Ascending aorta (tissue), 2 donors: Measurements from ENCODE around the gene MRPL58. TPM values are rescaled to one million over a fixed set of nuclear protein-coding genes. Genes with fewer than 3 reads are reported as not detected.
A peak's percentile ranks its signal among the peaks of the same experiment; 100 is the strongest.
"Not testable (repeated sequence)": the region's sequence is repeated elsewhere in the genome, so short reads cannot be mapped to it uniquely, and the experiment has no call there.

Experiments used
- DNase-seq, 2 donors: peaks; one replicate each; pipeline ENCODE4 v3.0.0-alpha.2; 2019; ENCODE audit warnings: low spot score in 2 of 2
- H3K27ac ChIP-seq, 2 donors: fragments of 200-600 bp; sonication (generic); one replicate each; pipeline ENCODE4 v1.5.1; 2016 to 2017; ENCODE audit warnings: mild to moderate bottlenecking in 1 of 2
- H3K27me3 ChIP-seq: fragments of 200-600 bp; sonication (generic); one replicate; pipeline ENCODE4 v1.5.1; 2017
- H3K36me3 ChIP-seq, 2 donors: fragments of 200-600 bp; sonication (generic); one replicate each; pipeline ENCODE4 v1.5.1; 2016
- H3K4me1 ChIP-seq, 2 donors: fragments of 200-600 bp; sonication (generic); one replicate each; pipeline ENCODE4 v1.5.1; 2016 to 2017; ENCODE audit warnings: mild to moderate bottlenecking in 1 of 2
- H3K4me3 ChIP-seq, 2 donors: fragments of 200-600 bp; sonication (generic); one replicate each; pipeline ENCODE4 v1.5.1; 2016 to 2017; ENCODE audit warnings: mild to moderate bottlenecking in 1 of 2
- H3K9me3 ChIP-seq, 2 donors: fragments of 200-600 bp; sonication (generic); one replicate each; pipeline ENCODE4 v1.5.1; 2016
- CTCF ChIP-seq, 3 experiments: fragments of 200-600 bp in 2 of 3; fragments of 450-650 bp in 1 of 3; sonication (generic) in 2 of 3; IDR thresholded peaks; one replicate each; pipeline ENCODE4 v1.5.1; 2016 to 2019; ENCODE audit warnings: antibody characterized with exemption in 3 of 3, mild to moderate bottlenecking in 1 of 3, moderate library complexity in 1 of 3
- intact Hi-C: fragments of 100-400 bp; cut with DNase I; formaldehyde crosslinking; loops from one replicate; pipeline ENCODE4 v1.15.1; 2023
- total RNA-seq: library from RNA; depleted of rRNA; stranded (reverse); fragments of >200 nt; gene quantifications from one replicate; pipeline ENCODE4 v1.1.0, GENCODE V29; 2016

The MRPL58 gene
- total RNA-seq, 1 donor from 2014 or later = 14.5 TPM

GRCh38 chr17:75024686-75025397 is 12.4 kb downstream of the MRPL58 start:
- Histone ChIP-seq H3K27ac (no peak overlapping the region), H3K9me3 (no peaks in the 10 kb centered on the region), H3K36me3 (peaks cover 23 to 30% of the 10 kb centered on the region in 2 donors), H3K27me3 (no peaks in the 10 kb centered on the region), H3K4me3 (no peak overlapping the region), H3K4me1 (no peaks in the 10 kb centered on the region)
- intact Hi-C loops = no loop called here
- TF ChIP-seq CTCF (IDR thresholded peaks at IDR 0.05) = no peak
- DNase-seq = no peak

- H3K36me3 ChIP-seq = peaks cover 22 to 25% of the 10 kb centered on the region in 2 donors
- H3K4me1 ChIP-seq, H3K27me3 ChIP-seq, H3K27ac ChIP-seq, DNase-seq, H3K4me3 ChIP-seq, H3K9me3 ChIP-seq, intact Hi-C loops: not testable (repeated sequence)
Measured at GRCh38 chr17:75025398-75025734, 12.9 kb downstream of the MRPL58 start.

GRCh38 chr17:75026650-75027049 is 14.2 kb downstream of the MRPL58 start:
- H3K27me3 ChIP-seq, DNase-seq, H3K4me1 ChIP-seq, H3K4me3 ChIP-seq, H3K9me3 ChIP-seq, H3K27ac ChIP-seq, intact Hi-C loops: not testable (repeated sequence)
- peaks cover 9 to 12% of the 10 kb centered on the region in 2 donors for H3K36me3 ChIP-seq

- Histone ChIP-seq H3K4me3 (no peak overlapping the region), H3K27ac (no peak overlapping the region), H3K9me3 (no peaks in the 10 kb centered on the region), H3K36me3 (no peaks in the 10 kb centered on the region), H3K27me3 (no peaks in the 10 kb centered on the region), H3K4me1 (peaks cover 0 to 14% of the 10 kb centered on the region in 2 donors)
- no peak for TF ChIP-seq CTCF (IDR thresholded peaks at IDR 0.05)
- intact Hi-C loops = loop anchor here (5.0 to 10.0 kb wide), 3 partner anchors 152 to 1235 kb away; partner anchors contain the start of genes CASKIN2, SUMO2, TSEN54 and UBALD2
- DNase-seq = no peak
Measured at GRCh38 chr17:75030161-75030560, 17.7 kb downstream of the MRPL58 start.

- DNase-seq = peak; percentile 75 to 94
- Histone ChIP-seq H3K27me3 (no peaks in the 10 kb centered on the region), H3K9me3 (no peaks in the 10 kb centered on the region), H3K4me3 (peak overlapping the region; percentile 37 to 79), H3K4me1 (peaks cover 0 to 19% of the 10 kb centered on the region in 2 donors), H3K36me3 (no peaks in the 10 kb centered on the region), H3K27ac (peak overlapping the region; percentile 91 to 95)
- no peak for TF ChIP-seq CTCF (IDR thresholded peaks at IDR 0.05)
- intact Hi-C loops = loop anchor here (1.0 to 10.0 kb wide), 5 partner anchors 20 to 1233 kb away; partner anchors contain the start of genes CASKIN2, MRPL58, SUMO2 and TSEN54
Measured at GRCh38 chr17:75031972-75032719, 19.7 kb downstream of the MRPL58 start.

GRCh38 chr17:75032720-75033280 is 20.3 kb downstream of the MRPL58 start:
- intact Hi-C loops = loop anchor here (1.0 to 10.0 kb wide), 5 partner anchors 20 to 1232 kb away; partner anchors contain the start of genes CASKIN2, MRPL58, SUMO2 and TSEN54
- Histone ChIP-seq H3K36me3 (no peaks in the 10 kb centered on the region), H3K9me3 (no peaks in the 10 kb centered on the region), H3K27me3 (no peaks in the 10 kb centered on the region), H3K4me1 (peaks cover 0 to 19% of the 10 kb centered on the region in 2 donors), H3K4me3 (peak overlapping the region; percentile 37 to 79), H3K27ac (peak overlapping the region; percentile 91 to 95)
- TF ChIP-seq CTCF (IDR thresholded peaks at IDR 0.05) = no peak
- DNase-seq = peak in 1 of 2 donors; percentile 80
